Kidney epithelial cell (primary cell): ENCODE results near the gene WNT7A. TPM values are rescaled to one million over a fixed set of nuclear protein-coding genes. Genes with fewer than 3 reads are reported as not detected.

Experiments
- DNase-seq: peaks from one replicate; pipeline ENCODE4 v3.0.0-alpha.2; 2010; ENCODE audit warnings: low read depth
- H3K27me3 ChIP-seq: 2 replicates; pipeline ENCODE4 v1.6.0; 2011; ENCODE audit warnings: low read length; ENCODE audit not compliant: control insufficient read depth, insufficient read depth
- H3K36me3 ChIP-seq: 2 replicates; pipeline ENCODE4 v1.5.1; 2011; ENCODE audit warnings: low read length; ENCODE audit not compliant: control insufficient read depth, insufficient read depth
- H3K4me3 ChIP-seq: 2 replicates; pipeline ENCODE4 v1.5.1; 2011; ENCODE audit warnings: low read depth, mild to moderate bottlenecking, control low read depth, low read length
- total RNA-seq: library from RNA; depleted of rRNA; stranded (reverse); fragments of >200 nt; gene quantifications from 2 replicates; pipeline ENCODE4 v1.2.3, GENCODE V29; 2015
- TF ChIP-seq, protein P1 (sequence below): IDR thresholded peaks from 2 replicates; pipeline ENCODE4 v1.5.1; 2011; ENCODE audit warnings: mild to moderate bottlenecking, moderate library complexity, low read length, control low read depth, inconsistent platforms; ENCODE audit not compliant: insufficient read depth, poor library complexity, severe bottlenecking

The WNT7A gene
- total RNA-seq, 1 donor from 2014 or later, result 14.4 TPM

DNA sequence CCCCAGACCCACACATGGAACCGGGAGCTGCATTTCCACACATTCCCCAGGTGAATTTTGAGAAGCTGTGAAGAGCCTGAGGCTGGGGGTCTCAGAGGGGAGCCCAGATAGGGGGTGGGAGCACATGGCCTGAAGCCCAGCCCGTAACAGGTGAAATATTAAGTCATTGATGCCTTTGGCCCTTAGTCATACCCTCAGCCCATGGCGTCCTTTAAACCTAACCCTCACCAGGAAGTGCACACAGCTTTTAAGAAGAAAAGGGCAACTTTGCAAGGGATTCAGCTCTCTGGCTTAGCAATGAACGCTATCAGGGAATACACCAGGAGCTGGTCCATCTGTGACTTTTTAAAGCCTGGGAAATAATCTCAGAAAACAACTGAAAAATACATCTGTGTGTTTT, 40.6 kb downstream of the WNT7A start:
- Histone ChIP-seq H3K27me3 (no peaks in the 10 kb centered on the region), H3K4me3 (no peak overlapping the region), H3K36me3 (no peaks in the 10 kb centered on the region)
- DNase-seq, result no peak
- TF ChIP-seq, protein P1, sequence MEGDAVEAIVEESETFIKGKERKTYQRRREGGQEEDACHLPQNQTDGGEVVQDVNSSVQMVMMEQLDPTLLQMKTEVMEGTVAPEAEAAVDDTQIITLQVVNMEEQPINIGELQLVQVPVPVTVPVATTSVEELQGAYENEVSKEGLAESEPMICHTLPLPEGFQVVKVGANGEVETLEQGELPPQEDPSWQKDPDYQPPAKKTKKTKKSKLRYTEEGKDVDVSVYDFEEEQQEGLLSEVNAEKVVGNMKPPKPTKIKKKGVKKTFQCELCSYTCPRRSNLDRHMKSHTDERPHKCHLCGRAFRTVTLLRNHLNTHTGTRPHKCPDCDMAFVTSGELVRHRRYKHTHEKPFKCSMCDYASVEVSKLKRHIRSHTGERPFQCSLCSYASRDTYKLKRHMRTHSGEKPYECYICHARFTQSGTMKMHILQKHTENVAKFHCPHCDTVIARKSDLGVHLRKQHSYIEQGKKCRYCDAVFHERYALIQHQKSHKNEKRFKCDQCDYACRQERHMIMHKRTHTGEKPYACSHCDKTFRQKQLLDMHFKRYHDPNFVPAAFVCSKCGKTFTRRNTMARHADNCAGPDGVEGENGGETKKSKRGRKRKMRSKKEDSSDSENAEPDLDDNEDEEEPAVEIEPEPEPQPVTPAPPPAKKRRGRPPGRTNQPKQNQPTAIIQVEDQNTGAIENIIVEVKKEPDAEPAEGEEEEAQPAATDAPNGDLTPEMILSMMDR, result no peak

DNA sequence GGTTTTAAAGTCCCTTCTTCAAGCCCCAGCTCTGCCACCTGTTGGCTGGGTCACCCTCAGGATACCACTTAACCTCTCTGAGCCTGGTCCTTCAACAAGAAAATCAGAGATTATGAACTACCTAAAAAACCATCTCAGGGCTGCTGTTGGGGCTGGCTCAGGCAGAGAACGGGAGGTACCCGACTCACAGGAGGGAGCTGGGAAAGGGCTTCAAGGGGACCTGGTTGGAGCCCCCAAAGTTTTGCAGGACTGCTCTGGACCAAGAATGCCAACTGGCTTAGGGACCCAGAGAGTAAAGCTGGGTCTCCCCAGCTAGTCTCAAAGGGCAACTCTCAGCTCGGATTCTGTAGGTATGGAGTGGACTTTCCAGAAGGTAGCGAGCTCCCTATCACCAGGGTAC, 41.5 kb downstream of the WNT7A start:
- Histone ChIP-seq H3K27me3 (no peaks in the 10 kb centered on the region), H3K4me3 (no peak overlapping the region), H3K36me3 (no peaks in the 10 kb centered on the region)
- TF ChIP-seq, protein P1, result no peak
- DNase-seq, result no peak

GRCh38 chr3:13837751-13838150, 42.1 kb downstream of the WNT7A start:
- no peaks in the 10 kb centered on the region for H3K36me3 ChIP-seq
- DNase-seq, result no peak
- TF ChIP-seq, protein P1, result no peak
- no peak overlapping the region for H3K4me3 ChIP-seq
- no peaks in the 10 kb centered on the region for H3K27me3 ChIP-seq

DNA sequence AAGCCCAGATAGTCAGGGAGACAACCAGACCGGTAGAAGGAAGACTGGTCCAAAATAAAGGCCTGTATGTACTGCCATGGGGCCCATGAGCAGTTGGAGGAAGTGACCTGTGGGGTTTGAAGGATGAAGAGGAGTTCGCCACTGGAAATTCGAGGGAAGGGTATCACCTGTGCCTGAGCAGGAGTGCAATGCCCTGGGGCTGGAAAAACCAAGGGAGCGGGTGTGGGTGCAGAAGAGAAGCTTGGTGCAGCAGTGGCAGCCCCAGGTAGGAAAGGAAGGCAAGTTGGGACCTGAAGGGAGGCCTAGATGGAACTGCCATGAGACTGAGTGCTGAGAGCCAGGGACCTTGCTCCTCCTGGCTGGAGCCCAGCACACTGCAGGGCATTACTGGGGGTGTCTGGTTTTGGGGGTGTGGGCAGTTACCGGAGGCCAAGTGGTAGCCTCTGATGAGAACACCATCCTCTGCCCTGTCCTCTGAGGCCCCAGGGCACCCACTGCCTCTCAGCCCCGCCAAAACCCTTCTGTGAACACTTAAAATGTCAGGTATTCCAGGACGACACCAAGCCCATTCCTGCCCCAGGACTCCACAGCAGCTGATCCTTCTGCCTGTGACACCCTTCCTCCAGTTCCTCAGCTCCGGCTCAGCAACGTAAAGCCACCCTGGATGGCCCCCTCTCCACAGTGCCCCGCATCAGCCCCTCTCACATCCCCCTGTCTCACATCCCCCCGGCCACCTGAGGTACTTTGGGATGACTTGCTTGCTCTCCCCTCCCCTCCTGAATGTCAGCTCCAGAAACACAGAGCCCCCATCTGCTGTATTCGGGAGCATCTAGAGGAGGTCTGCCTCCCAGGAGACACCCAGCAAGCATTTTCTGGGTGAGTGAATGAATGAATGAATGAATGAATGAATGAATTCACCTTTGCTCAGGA, 42.9 kb downstream of the WNT7A start:
- TF ChIP-seq, protein P1, result no peak
- H3K36me3 ChIP-seq, result no peaks in the 10 kb centered on the region
- no peak overlapping the region for H3K4me3 ChIP-seq
- no peak for DNase-seq
- H3K27me3 ChIP-seq, result no peaks in the 10 kb centered on the region

GRCh38 chr3:13835246-13835645, 44.6 kb downstream of the WNT7A start:
- TF ChIP-seq, protein P1, result no peak
- Histone ChIP-seq H3K4me3 (no peak overlapping the region), H3K27me3 (no peaks in the 10 kb centered on the region), H3K36me3 (no peaks in the 10 kb centered on the region)
- DNase-seq, result no peak
